GM12878 (cell line): ENCODE results near the gene PRUNE2. TPM values are rescaled to one million over a fixed set of nuclear protein-coding genes. Genes with fewer than 3 reads are reported as not detected.

Experiments
- ATAC-seq: fragments of 200-7000 bp; cut with Tn5 transposase; 3 replicates; pipeline ENCODE4 v1.9.1; 2020; ENCODE audit warnings: mild to moderate bottlenecking, moderate library complexity
- BruUV-seq: library from RNA; stranded (reverse); fragments of 400-500 nt; replicated peaks from 2 replicates; lab custom pipeline; 2021; lab: Mats Ljungman, UMichigan
- CTCF ChIA-PET: fragments of 300-600 bp; sonication (Branson Sonifier 250); formaldehyde crosslinking; extraction: SDS; loops from one replicate; lab custom pipeline; 2021; ENCODE audit warnings: inconsistent platforms; lab: Yijun Ruan, JAX
- POLR2A ChIA-PET: fragments of 350-600 bp; formaldehyde crosslinking; extraction: SDS; loops from one replicate; lab custom pipeline; 2021; ENCODE audit warnings: inconsistent platforms; lab: Charles Lee
- RAD21 ChIA-PET: fragments of 300-600 bp; sonication (Branson Sonifier 250); formaldehyde crosslinking; loops from one replicate; lab custom pipeline; 2023; ENCODE audit warnings: antibody characterized with exemption; ENCODE audit not compliant: unreplicated experiment; lab: Charles Lee
- SMC1A ChIA-PET: fragments of 300-600 bp; sonication (Branson Sonifier 250); formaldehyde crosslinking; loops from one replicate; lab custom pipeline; 2023; ENCODE audit not compliant: unreplicated experiment, uncharacterized antibody; lab: Charles Lee
- DNase-seq: peaks from one replicate; pipeline ENCODE4 v3.0.0-alpha.2; 2011; ENCODE audit warnings: low read depth, low spot score
- FAIRE-seq: peaks from 3 replicates; lab custom pipeline; 2011; peaks lifted over from hg19 to GRCh38; lab: Jason Lieb, UNC
- H2AFZ ChIP-seq: 2 replicates; pipeline ENCODE4 v1.6.0; 2011; ENCODE audit warnings: low read depth, low read length, control low read depth; ENCODE audit not compliant: control insufficient read depth
- H3K27ac ChIP-seq: 2 replicates; pipeline ENCODE4 v1.5.1; 2011; ENCODE audit warnings: control low read depth; ENCODE audit not compliant: control insufficient read depth, insufficient read depth
- H3K27me3 ChIP-seq, 2 experiments: replicated peaks in 1 of 2; 2 replicates each; pipeline versions ENCODE4 v1.6.0 to v1.6.1; 2011; ENCODE audit warnings: low read length in 1 of 2; ENCODE audit not compliant: control insufficient read depth in 2 of 2, insufficient read depth in 2 of 2
- H3K36me3 ChIP-seq, 2 experiments: 2 replicates each; pipeline ENCODE4 v1.5.1; 2011; ENCODE audit warnings: low read length in 1 of 2; ENCODE audit not compliant: control insufficient read depth in 2 of 2, insufficient read depth in 2 of 2
- H3K4me1 ChIP-seq: 2 replicates; pipeline ENCODE4 v1.6.1; 2011; ENCODE audit warnings: mild to moderate bottlenecking, low read length, moderate library complexity, mixed read lengths; ENCODE audit not compliant: control insufficient read depth, insufficient read depth
- H3K4me2 ChIP-seq: 2 replicates; pipeline ENCODE4 v1.6.0; 2011; ENCODE audit warnings: control low read depth; ENCODE audit not compliant: control insufficient read depth, insufficient read depth
- H3K4me3 ChIP-seq: fragments of 200-600 bp; sonication (generic); 2 replicates; pipeline ENCODE4 v1.5.1; 2016
- H3K79me2 ChIP-seq: 2 replicates; pipeline ENCODE4 v1.6.0; 2011; ENCODE audit warnings: low read length; ENCODE audit not compliant: control insufficient read depth, insufficient read depth
- H3K9ac ChIP-seq: 2 replicates; pipeline ENCODE4 v1.8.0; 2011; ENCODE audit warnings: low read length, control low read depth, mixed read lengths; ENCODE audit not compliant: control insufficient read depth, insufficient read depth
- H3K9me3 ChIP-seq: replicated peaks from 3 replicates; pipeline ENCODE4 v1.5.1; 2011; ENCODE audit warnings: mild to moderate bottlenecking, low read length; ENCODE audit not compliant: control insufficient read depth, insufficient read depth
- H4K20me1 ChIP-seq: 2 replicates; pipeline ENCODE4 v1.6.0; 2011; ENCODE audit not compliant: control insufficient read depth, insufficient read depth
- CBX3 ChIP-seq: fragments of 200-600 bp; sonication (generic); IDR thresholded peaks from 2 replicates; pipeline ENCODE4 v1.6.1; 2016; ENCODE audit warnings: low read depth, borderline replicate concordance
- CREB1 ChIP-seq: IDR thresholded peaks from 2 replicates; pipeline ENCODE4 v1.6.1; 2012; ENCODE audit warnings: low read depth, mild to moderate bottlenecking, inconsistent platforms
- CREM ChIP-seq: IDR thresholded peaks from 2 replicates; pipeline ENCODE4 v1.6.1; 2014; ENCODE audit warnings: antibody characterized with exemption, low read depth
- MEF2B ChIP-seq: fragments of 450-650 bp; IDR thresholded peaks from 2 replicates; pipeline ENCODE4 v1.6.1; 2018; ENCODE audit warnings: mild to moderate bottlenecking, moderate library complexity; ENCODE audit not compliant: partially characterized antibody, poor library complexity, severe bottlenecking
- PAX5 ChIP-seq: IDR thresholded peaks from 2 replicates; pipeline ENCODE4 v1.6.1; 2011; ENCODE audit warnings: low read depth, low read length, borderline replicate concordance
- SMAD5 ChIP-seq: IDR thresholded peaks from 2 replicates; pipeline ENCODE4 v1.6.1; 2016; ENCODE audit warnings: antibody characterized with exemption, low read depth
- SMC3 ChIP-seq: IDR thresholded peaks from 2 replicates; pipeline ENCODE4 v1.6.1; 2011; ENCODE audit warnings: low read length, improper control_type of control experiment, borderline replicate concordance
- SPI1 ChIP-seq: IDR thresholded peaks from 2 replicates; pipeline ENCODE4 v1.6.1; 2011; ENCODE audit warnings: low read depth, mild to moderate bottlenecking, low read length, moderate library complexity, borderline replicate concordance; ENCODE audit not compliant: insufficient read depth
- STAT3 ChIP-seq: IDR thresholded peaks from 2 replicates; pipeline ENCODE4 v1.6.1; 2011; ENCODE audit warnings: low read depth, low read length, improper control_type of control experiment
- ZNF207 ChIP-seq: fragments of 450-650 bp; IDR thresholded peaks from 2 replicates; pipeline ENCODE4 v1.6.1; 2014; ENCODE audit warnings: antibody characterized with exemption, mild to moderate bottlenecking, borderline replicate concordance
- WGBS: methylation state at CpG from one replicate; pipeline ENCODE4 v1.1.6; 2016; ENCODE audit warnings: low lambda C conversion rate; ENCODE audit not compliant: insufficient replicate concordance, insufficient coverage; ENCODE audit errors: missing lambda C conversion rate; 5-methylcytosine and 5-hydroxymethylcytosine counted together
- in situ Hi-C: fragments of 300-500 bp; cut with MboI; formaldehyde crosslinking; loops from 9 replicates; pipeline ENCODE4 v1.14.3; 2018; ENCODE audit warnings: mixed read lengths
- intact Hi-C: fragments of 100-400 bp; cut with micrococcal nuclease; formaldehyde crosslinking; loops from one replicate; pipeline ENCODE4 v1.14.2; 2022; ENCODE audit not compliant: unreplicated experiment
- polyA plus RNA-seq, 11 experiments: library from polyadenylated mRNA; depleted of rRNA in 4 of 11; unstranded in 6 of 11; stranded (reverse) in 5 of 11; fragments of >200 nt; fragmentation: Nextera tagmentation in 4 of 11; fragmentation: Illumina TruSeq in 1 of 11; extraction: Ambion mirVana in 4 of 11; extraction: Trizol in 1 of 11; gene quantifications; 1 replicate in 1 of 11; 2 replicates in 10 of 11; pipeline versions ENCODE4 v1.2.1 to v1.2.3, GENCODE V29; 2011 to 2016; ENCODE audit warnings: inconsistent platforms in 2 of 11, missing spikeins in 2 of 11, low read depth in 1 of 11
- total RNA-seq, 4 experiments: library from RNA; depleted of rRNA in 3 of 4; stranded (reverse); fragments of >200 nt in 3 of 4; fragmentation: Illumina TruSeq in 1 of 4; extraction: Trizol in 1 of 4; gene quantifications; 2 replicates each; pipeline versions ENCODE4 v1.2.1 to v1.2.3, GENCODE V29; 2013 to 2021
- TF ChIP-seq, protein P1 (sequence below): fragments of 450-650 bp; IDR thresholded peaks from 2 replicates; pipeline ENCODE4 v1.6.1; 2016; ENCODE audit warnings: mild to moderate bottlenecking
- TF ChIP-seq, protein P2 (sequence below): fragments of 450-650 bp; IDR thresholded peaks from 2 replicates; pipeline ENCODE4 v1.6.1; 2018; ENCODE audit warnings: mild to moderate bottlenecking, low read depth, moderate library complexity; ENCODE audit not compliant: partially characterized antibody
- TF ChIP-seq, protein P3 (sequence below): IDR thresholded peaks from 2 replicates; pipeline ENCODE4 v1.6.1; 2012; ENCODE audit warnings: improper control_type of control experiment, low read depth, low read length; ENCODE audit not compliant: insufficient replicate concordance

The PRUNE2 gene
- total and polyA plus RNA-seq, 10 of the 15 experiments (the other 5 are each of a cell fraction or from before 2014, with no cell fraction given) = 0.07 to 0.63 (median 0.25) TPM

DNA sequence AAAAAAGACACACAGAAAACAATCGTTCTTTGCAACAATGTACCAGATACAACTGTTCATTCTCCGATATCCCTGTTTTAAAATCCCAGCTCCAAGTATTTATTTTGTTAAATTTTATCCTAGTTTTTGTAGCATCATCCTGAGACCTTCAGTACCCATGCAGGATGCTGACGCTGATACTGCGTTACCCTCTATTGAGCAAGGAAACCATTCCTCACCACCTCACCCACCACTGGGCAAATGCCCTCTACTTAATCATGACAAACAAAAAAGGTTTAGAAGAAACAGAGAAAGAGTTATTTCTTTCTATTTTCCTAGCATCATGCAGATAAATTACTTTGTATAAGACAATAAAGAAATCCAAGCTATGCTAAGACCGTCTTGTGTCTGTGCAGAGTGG, 277.8 kb downstream of the PRUNE2 start (continued):
- TF ChIP-seq CBX3 (no peak), SMAD5 (no peak)
- TF ChIP-seq, protein P1, sequence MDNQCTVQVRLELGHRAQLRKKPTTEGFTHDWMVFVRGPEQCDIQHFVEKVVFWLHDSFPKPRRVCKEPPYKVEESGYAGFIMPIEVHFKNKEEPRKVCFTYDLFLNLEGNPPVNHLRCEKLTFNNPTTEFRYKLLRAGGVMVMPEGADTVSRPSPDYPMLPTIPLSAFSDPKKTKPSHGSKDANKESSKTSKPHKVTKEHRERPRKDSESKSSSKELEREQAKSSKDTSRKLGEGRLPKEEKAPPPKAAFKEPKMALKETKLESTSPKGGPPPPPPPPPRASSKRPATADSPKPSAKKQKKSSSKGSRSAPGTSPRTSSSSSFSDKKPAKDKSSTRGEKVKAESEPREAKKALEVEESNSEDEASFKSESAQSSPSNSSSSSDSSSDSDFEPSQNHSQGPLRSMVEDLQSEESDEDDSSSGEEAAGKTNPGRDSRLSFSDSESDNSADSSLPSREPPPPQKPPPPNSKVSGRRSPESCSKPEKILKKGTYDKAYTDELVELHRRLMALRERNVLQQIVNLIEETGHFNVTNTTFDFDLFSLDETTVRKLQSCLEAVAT = no peak

DNA sequence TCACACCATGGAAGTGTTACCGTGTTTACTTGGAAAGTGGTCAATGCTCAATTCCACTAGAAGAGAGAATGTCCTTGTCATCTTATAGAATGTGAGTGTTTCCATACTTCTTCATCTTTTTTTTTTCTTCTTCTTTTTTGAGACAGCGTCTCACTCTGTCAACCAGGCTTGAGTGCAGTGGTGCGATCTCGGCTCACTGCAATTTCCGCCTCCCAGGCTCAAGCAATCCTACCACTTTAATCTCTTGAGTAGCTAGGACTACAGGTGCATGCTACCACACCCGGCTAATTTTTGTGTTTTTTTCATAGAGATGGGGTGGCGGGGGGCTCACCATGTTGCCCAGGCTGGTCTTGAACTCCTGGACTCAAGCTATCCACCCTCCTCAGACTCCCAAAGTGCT, 278.9 kb downstream of the PRUNE2 start:
- Histone ChIP-seq H3K27me3 (no peaks in the 10 kb centered on the region), H3K4me2 (no peak overlapping the region), H3K9me3 (no peaks in the 10 kb centered on the region), H3K36me3 (no peaks in the 10 kb centered on the region), H3K79me2 (no peaks in the 10 kb centered on the region), H3K9ac (no peak overlapping the region)
- ChIA-PET RAD21 (no interaction called here), CTCF (no interaction called here), SMC1A (no interaction called here)
- in situ Hi-C loops = no loop called here
- BruUV-seq = no TSS peak
- DNase-seq = no peak
- no peak for TF ChIP-seq STAT3
- TF ChIP-seq SPI1 = no peak
- no peak for TF ChIP-seq MEF2B
- TF ChIP-seq, protein P2, sequence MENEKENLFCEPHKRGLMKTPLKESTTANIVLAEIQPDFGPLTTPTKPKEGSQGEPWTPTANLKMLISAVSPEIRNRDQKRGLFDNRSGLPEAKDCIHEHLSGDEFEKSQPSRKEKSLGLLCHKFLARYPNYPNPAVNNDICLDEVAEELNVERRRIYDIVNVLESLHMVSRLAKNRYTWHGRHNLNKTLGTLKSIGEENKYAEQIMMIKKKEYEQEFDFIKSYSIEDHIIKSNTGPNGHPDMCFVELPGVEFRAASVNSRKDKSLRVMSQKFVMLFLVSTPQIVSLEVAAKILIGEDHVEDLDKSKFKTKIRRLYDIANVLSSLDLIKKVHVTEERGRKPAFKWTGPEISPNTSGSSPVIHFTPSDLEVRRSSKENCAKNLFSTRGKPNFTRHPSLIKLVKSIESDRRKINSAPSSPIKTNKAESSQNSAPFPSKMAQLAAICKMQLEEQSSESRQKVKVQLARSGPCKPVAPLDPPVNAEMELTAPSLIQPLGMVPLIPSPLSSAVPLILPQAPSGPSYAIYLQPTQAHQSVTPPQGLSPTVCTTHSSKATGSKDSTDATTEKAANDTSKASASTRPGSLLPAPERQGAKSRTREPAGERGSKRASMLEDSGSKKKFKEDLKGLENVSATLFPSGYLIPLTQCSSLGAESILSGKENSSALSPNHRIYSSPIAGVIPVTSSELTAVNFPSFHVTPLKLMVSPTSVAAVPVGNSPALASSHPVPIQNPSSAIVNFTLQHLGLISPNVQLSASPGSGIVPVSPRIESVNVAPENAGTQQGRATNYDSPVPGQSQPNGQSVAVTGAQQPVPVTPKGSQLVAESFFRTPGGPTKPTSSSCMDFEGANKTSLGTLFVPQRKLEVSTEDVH = no peak
- TF ChIP-seq SMC3 = no peak
- no peak for TF ChIP-seq ZNF207
- no peak for TF ChIP-seq CREB1
- TF ChIP-seq CREM = no peak
- TF ChIP-seq, protein P3, sequence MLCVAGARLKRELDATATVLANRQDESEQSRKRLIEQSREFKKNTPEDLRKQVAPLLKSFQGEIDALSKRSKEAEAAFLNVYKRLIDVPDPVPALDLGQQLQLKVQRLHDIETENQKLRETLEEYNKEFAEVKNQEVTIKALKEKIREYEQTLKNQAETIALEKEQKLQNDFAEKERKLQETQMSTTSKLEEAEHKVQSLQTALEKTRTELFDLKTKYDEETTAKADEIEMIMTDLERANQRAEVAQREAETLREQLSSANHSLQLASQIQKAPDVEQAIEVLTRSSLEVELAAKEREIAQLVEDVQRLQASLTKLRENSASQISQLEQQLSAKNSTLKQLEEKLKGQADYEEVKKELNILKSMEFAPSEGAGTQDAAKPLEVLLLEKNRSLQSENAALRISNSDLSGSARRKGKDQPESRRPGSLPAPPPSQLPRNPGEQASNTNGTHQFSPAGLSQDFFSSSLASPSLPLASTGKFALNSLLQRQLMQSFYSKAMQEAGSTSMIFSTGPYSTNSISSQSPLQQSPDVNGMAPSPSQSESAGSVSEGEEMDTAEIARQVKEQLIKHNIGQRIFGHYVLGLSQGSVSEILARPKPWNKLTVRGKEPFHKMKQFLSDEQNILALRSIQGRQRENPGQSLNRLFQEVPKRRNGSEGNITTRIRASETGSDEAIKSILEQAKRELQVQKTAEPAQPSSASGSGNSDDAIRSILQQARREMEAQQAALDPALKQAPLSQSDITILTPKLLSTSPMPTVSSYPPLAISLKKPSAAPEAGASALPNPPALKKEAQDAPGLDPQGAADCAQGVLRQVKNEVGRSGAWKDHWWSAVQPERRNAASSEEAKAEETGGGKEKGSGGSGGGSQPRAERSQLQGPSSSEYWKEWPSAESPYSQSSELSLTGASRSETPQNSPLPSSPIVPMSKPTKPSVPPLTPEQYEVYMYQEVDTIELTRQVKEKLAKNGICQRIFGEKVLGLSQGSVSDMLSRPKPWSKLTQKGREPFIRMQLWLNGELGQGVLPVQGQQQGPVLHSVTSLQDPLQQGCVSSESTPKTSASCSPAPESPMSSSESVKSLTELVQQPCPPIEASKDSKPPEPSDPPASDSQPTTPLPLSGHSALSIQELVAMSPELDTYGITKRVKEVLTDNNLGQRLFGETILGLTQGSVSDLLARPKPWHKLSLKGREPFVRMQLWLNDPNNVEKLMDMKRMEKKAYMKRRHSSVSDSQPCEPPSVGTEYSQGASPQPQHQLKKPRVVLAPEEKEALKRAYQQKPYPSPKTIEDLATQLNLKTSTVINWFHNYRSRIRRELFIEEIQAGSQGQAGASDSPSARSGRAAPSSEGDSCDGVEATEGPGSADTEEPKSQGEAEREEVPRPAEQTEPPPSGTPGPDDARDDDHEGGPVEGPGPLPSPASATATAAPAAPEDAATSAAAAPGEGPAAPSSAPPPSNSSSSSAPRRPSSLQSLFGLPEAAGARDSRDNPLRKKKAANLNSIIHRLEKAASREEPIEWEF = no peak
- no peak for TF ChIP-seq PAX5
- TF ChIP-seq, all 136 proteins: peak for 0
- intact Hi-C loops = no loop called here
- Histone ChIP-seq H3K4me1 (peaks cover 15% of the 10 kb centered on the region), H3K4me3 (no peak overlapping the region), H4K20me1 (no peaks in the 10 kb centered on the region), H2AFZ (no peak overlapping the region), H3K27ac (no peak overlapping the region)
- POLR2A ChIA-PET = no interaction called here
- WGBS = 61% methylated on average over 7 of the region's 7 CpGs
- FAIRE-seq = no peak
- ATAC-seq = no peak
